Neural progenitor cell (in vitro differentiated cells): ENCODE results near the gene RHOD.

Source experiments
- EZH2 ChIP-seq: fragments of 200-600 bp; sonication (generic); IDR thresholded peaks from 2 replicates; pipeline ENCODE4 v1.6.1; 2017; ENCODE audit warnings: antibody characterized with exemption, mild to moderate bottlenecking, moderate library complexity
- EZH2phosphoT487 ChIP-seq: fragments of 200-600 bp; sonication (generic); IDR thresholded peaks from 2 replicates; pipeline ENCODE4 v1.6.1; 2017; ENCODE audit warnings: antibody characterized with exemption
- TF ChIP-seq, protein P1 (sequence below): fragments of 200-600 bp; sonication (generic); IDR thresholded peaks from 2 replicates; pipeline ENCODE4 v1.5.1; 2017; ENCODE audit warnings: antibody characterized with exemption, mild to moderate bottlenecking

DNA sequence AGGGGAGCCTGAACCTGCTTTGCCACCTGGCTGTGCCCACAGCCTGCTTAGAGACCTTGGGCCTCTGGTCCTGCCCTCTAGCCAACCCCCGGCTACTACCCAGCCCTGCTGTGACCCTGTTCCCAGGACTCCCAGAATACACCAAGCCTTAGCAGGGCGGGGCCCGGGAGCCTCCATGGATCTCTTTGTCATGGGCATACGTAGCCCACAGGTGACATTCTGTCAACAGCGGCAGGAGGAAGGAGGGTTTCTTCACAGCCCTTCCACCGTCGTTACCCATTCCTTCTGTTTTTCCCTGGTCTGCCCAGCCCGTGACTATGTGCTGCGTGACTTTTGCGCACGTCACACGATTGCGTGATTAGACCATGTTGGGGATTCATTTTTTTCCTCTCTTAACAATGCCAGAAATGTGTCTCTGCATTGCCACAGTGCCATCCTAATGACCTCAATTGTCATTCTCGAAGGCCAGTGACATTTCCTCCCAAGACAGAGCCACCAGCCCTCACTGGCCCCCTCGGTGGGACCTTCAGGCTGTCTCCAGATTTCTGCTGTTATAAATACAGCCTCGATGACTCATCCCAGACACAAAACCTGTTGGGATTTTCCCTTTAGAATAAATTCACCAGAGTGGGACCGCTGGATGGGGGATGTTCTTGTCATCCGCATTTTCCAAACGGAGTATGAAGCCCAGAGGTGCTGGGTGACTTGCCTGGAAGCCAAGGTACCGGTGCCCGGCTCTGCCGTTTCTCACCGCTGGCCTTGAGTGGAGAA lies 24.7 kb upstream of the RHOD start:
- no peak for TF ChIP-seq EZH2phosphoT487
- TF ChIP-seq, protein P1, sequence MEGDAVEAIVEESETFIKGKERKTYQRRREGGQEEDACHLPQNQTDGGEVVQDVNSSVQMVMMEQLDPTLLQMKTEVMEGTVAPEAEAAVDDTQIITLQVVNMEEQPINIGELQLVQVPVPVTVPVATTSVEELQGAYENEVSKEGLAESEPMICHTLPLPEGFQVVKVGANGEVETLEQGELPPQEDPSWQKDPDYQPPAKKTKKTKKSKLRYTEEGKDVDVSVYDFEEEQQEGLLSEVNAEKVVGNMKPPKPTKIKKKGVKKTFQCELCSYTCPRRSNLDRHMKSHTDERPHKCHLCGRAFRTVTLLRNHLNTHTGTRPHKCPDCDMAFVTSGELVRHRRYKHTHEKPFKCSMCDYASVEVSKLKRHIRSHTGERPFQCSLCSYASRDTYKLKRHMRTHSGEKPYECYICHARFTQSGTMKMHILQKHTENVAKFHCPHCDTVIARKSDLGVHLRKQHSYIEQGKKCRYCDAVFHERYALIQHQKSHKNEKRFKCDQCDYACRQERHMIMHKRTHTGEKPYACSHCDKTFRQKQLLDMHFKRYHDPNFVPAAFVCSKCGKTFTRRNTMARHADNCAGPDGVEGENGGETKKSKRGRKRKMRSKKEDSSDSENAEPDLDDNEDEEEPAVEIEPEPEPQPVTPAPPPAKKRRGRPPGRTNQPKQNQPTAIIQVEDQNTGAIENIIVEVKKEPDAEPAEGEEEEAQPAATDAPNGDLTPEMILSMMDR = no peak
- no peak for TF ChIP-seq EZH2
